ENCODE results near the gene SCLT1. TPM values are rescaled to one million over a fixed set of nuclear protein-coding genes. Genes with fewer than 3 reads are reported as not detected.
"Not testable (repeated sequence)": the region's sequence is repeated elsewhere in the genome, so short reads cannot be mapped to it uniquely, and the experiment has no call there.

The SCLT1 gene
- polyA plus RNA-seq, 4 donors = 15.4 to 21.0 (median 17.3) TPM

GRCh38 chr4:129080129-129080528 lies 13.2 kb downstream of the SCLT1 start:
- no peak for DNase-seq (ENCODE audit: low read depth in 4 of 4, low spot score in 2 of 4)

GRCh38 chr4:129077326-129077725 lies 16.0 kb downstream of the SCLT1 start:
- no peak for DNase-seq (ENCODE audit: low read depth in 4 of 4, low spot score in 2 of 4)

- not testable (repeated sequence) for DNase-seq (ENCODE audit: low read depth in 4 of 4, low spot score in 2 of 4)
These were observed 23.8 kb downstream of the SCLT1 start for GRCh38 chr4:129069537-129069936.

GRCh38 chr4:129064717-129065116 lies 28.6 kb downstream of the SCLT1 start:
- DNase-seq (ENCODE audit: low read depth in 4 of 4, low spot score in 2 of 4) = no peak

GRCh38 chr4:129063640-129064039 lies 29.7 kb downstream of the SCLT1 start:
- DNase-seq (ENCODE audit: low read depth in 4 of 4, low spot score in 2 of 4) = no peak

- no peak for DNase-seq (ENCODE audit: low read depth in 4 of 4, low spot score in 2 of 4)
These were observed 30.8 kb downstream of the SCLT1 start for GRCh38 chr4:129062580-129062979.

GRCh38 chr4:129059028-129059427 lies 34.3 kb downstream of the SCLT1 start:
- DNase-seq (ENCODE audit: low read depth in 4 of 4, low spot score in 2 of 4) = no peak

- no peak for DNase-seq (ENCODE audit: low read depth in 4 of 4, low spot score in 2 of 4)
These were observed 47.0 kb downstream of the SCLT1 start for GRCh38 chr4:129046055-129046959.

- DNase-seq (ENCODE audit: low read depth in 4 of 4, low spot score in 2 of 4) = no peak
These were observed 49.8 kb downstream of the SCLT1 start for GRCh38 chr4:129043523-129043922.

GRCh38 chr4:129040471-129040870 lies 52.9 kb downstream of the SCLT1 start:
- no peak for DNase-seq (ENCODE audit: low read depth in 4 of 4, low spot score in 2 of 4)

GRCh38 chr4:129037093-129037492 lies 56.2 kb downstream of the SCLT1 start:
- no peak for DNase-seq (ENCODE audit: low read depth in 4 of 4, low spot score in 2 of 4)

- DNase-seq (ENCODE audit: low read depth in 4 of 4, low spot score in 2 of 4) = no peak
These were observed 78.5 kb downstream of the SCLT1 start for GRCh38 chr4:129014566-129015509.

- no peak for DNase-seq (ENCODE audit: low read depth in 4 of 4, low spot score in 2 of 4)
These were observed 85.2 kb downstream of the SCLT1 start for GRCh38 chr4:129008096-129008495.

GRCh38 chr4:128986908-128987307 lies 106.4 kb downstream of the SCLT1 start:
- no peak for DNase-seq (ENCODE audit: low read depth in 4 of 4, low spot score in 2 of 4)

- DNase-seq (ENCODE audit: low read depth in 4 of 4, low spot score in 2 of 4) = no peak
These were observed 107.3 kb downstream of the SCLT1 start for GRCh38 chr4:128986019-128986418.

- no peak for DNase-seq (ENCODE audit: low read depth in 4 of 4, low spot score in 2 of 4)
These were observed 109.4 kb downstream of the SCLT1 start for GRCh38 chr4:128983771-128984485.

- no peak for DNase-seq (ENCODE audit: low read depth in 4 of 4, low spot score in 2 of 4)
These were observed 112.0 kb downstream of the SCLT1 start for GRCh38 chr4:128981377-128981776.

GRCh38 chr4:128980816-128981326 lies 112.5 kb downstream of the SCLT1 start:
- no peak for DNase-seq (ENCODE audit: low read depth in 4 of 4, low spot score in 2 of 4)

GRCh38 chr4:128979934-128980333 lies 113.4 kb downstream of the SCLT1 start:
- DNase-seq (ENCODE audit: low read depth in 4 of 4, low spot score in 2 of 4) = no peak

- DNase-seq (ENCODE audit: low read depth in 4 of 4, low spot score in 2 of 4) = no peak
These were observed 114.4 kb downstream of the SCLT1 start for GRCh38 chr4:128978985-128979384.
